ENCODE measurements around the gene SPAG4.

The SPAG4 gene

DNA sequence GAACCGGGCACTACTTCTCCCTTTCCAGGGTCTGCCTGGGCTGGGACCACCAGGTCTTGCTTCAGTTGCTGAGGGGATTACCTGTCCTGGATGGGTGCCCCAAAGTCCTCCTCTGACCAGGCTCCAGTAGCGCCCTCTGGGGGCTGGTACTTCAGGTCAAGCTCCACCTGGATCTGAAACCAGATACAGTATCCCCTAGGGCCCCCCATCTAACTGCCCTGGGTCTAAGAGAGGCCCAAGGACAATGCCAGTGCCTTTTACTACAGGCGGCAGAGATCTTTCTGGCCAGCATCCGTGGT lies 11.2 kb upstream of the SPAG4 start:
- no peak for FAIRE-seq
- DNase-seq (ENCODE audit: insufficient read length, low spot score), result no peak
- TF ChIP-seq, protein P1, sequence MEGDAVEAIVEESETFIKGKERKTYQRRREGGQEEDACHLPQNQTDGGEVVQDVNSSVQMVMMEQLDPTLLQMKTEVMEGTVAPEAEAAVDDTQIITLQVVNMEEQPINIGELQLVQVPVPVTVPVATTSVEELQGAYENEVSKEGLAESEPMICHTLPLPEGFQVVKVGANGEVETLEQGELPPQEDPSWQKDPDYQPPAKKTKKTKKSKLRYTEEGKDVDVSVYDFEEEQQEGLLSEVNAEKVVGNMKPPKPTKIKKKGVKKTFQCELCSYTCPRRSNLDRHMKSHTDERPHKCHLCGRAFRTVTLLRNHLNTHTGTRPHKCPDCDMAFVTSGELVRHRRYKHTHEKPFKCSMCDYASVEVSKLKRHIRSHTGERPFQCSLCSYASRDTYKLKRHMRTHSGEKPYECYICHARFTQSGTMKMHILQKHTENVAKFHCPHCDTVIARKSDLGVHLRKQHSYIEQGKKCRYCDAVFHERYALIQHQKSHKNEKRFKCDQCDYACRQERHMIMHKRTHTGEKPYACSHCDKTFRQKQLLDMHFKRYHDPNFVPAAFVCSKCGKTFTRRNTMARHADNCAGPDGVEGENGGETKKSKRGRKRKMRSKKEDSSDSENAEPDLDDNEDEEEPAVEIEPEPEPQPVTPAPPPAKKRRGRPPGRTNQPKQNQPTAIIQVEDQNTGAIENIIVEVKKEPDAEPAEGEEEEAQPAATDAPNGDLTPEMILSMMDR (IDR thresholded peaks at IDR 0.05; ENCODE audit: insufficient read depth, missing control alignments), result peak; percentile 27

DNA sequence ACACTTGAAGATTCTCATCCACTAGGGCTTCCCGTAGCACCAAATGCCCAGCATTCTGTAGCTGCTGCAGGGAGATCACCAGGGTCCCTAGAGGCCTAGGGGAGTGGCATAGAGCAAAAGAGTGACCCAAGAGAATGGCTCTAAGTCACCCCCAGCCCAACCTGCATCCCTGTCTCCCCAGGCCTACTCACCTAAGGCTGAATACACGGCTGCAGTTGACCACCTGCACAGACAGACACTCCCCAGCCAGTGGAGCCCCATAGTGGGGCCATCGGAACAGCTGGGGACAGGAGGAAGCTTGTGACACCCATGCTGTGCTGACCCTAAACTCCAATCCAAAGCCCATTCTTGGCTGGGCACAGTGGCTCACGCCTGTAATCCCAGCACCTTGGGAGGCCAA lies 9.5 kb upstream of the SPAG4 start:
- no peak for FAIRE-seq
- no peak for DNase-seq (ENCODE audit: insufficient read length, low spot score)
- TF ChIP-seq, protein P1 (IDR thresholded peaks at IDR 0.05; ENCODE audit: insufficient read depth, missing control alignments), result no peak

DNA sequence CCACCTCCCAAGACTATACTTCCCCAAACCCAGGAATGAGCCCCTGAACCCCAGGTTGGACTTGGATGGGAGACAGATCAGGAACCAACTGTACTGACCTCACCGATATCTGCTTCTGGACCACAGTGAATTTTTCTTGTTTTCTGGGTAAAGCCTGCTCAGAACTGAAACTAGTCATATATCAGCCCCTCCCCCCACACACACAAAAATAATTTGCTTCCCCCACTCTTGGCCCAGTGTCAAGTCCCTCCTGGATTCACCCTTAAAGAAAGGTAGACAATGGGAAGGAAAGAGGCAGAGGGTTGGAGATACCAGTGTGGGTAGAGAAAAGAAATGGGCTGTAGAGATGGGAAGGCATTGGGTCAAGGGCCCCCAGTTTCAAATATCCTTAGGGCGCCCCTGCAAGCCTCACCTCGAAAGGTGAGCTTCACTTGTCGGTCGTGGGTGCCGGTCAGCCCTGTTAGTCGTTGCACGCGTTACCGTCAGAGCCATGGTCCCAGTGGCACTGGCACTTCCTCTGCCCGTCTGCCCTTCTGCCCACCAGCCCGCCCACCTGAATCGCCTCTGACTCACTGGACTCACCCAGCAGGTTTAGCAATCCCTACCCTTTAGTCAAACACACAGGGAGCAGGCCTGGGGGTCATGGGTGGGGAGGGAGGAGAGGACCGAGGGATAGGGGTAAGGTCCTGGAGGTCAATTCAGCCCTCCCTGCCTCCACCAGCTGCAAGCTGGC lies 8.5 kb upstream of the SPAG4 start:
- DNase-seq (ENCODE audit: insufficient read length, low spot score), result no peak
- TF ChIP-seq, protein P1 (IDR thresholded peaks at IDR 0.05; ENCODE audit: insufficient read depth, missing control alignments), result no peak
- no peak for FAIRE-seq

DNA sequence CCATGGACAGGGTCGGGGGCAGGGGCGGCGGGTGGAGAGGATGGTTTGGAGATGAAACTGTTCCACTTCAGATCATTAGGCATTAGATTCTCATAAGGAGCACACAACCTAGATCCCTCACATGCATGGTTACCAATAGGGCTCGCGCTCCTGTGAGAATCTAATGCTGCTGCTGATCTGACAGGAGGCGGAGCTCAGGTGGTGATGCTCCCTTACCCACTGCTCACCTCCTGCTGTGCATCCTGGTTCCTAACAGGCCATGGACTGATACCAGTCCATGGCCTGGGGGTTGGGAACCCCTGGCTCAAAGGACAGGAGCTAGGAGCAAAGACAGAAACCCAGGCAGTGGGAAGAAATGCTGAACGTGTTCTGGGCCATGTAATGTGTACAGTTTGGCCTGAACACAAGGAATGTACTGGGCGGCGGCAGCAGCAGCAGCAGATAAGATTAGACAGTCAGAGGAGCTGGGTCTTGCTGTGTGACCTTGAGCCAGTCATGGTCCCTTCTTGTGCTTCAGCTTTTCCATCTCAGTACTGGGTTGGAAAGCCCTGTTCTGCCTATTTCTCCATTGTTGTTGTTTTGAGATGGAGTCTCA lies 4.7 kb upstream of the SPAG4 start:
- FAIRE-seq, result no peak
- DNase-seq (ENCODE audit: insufficient read length, low spot score), result no peak
- TF ChIP-seq, protein P1 (IDR thresholded peaks at IDR 0.05; ENCODE audit: insufficient read depth, missing control alignments), result no peak

DNA sequence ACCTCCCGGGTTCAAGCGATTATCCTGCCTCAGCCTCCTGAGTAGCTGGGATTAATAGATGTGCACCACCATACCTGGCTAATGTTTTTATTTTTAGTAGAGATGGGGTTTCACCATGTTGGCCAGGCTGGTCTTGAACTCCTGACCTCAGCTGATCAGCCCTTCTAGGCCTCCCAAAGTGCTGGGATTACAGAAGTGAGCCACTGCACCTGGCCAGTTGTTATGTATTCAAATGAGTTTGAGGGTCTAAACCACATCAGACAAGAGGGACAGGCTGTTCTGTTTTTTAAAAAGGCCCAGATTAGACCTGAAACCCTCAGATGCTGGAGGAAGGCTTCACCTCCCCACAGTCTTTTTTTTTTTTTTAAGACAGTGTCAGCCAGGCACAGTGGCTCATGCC lies 4.1 kb upstream of the SPAG4 start:
- TF ChIP-seq, protein P1 (IDR thresholded peaks at IDR 0.05; ENCODE audit: insufficient read depth, missing control alignments), result no peak
- DNase-seq (ENCODE audit: insufficient read length, low spot score) (no peak), FAIRE-seq (no peak)

DNA sequence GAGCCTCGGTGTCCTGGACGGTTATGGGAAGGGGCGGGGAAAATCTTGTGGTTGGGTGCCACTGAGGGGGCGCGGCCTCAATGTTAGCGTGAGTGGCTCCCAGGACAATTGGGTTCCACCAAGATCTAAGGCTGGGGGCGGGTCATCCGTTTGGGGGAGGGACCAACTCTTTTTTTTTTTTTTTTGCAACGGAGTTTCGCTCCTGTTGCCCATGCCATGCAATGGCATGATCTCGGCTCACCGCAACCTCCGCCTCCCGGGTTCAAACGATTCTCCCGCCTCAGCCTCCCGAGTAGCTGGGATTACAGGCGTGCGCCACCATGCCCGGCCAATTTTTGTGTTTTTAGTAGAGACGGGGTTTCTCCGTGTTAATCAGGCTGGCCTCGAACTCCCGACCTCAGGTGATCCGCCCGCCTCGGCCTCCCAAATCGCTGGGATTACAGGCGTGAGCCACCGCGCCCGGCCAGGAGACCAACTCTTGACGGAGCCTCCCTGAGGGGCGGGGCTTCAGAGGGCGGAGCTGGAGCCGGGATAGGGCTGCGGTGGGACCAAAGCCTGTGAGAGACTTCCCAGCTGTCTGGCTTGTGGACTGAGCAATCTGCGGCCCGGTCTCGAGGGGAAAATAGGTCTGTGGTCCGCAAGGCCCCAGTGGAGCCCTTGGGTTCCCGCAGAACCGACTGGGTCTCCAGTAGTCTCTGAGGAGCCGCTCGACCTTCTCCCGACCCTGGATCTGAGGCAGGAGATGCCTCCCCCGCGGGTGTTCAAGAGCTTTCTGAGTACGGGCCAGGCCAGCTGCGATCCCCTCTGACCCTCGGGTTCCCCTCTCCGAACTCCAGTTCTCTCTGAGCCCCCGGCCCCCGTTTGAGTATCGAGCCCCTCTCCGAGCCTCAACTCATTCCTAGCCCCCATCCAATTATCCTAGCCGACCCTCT lies 1.1 kb downstream of the SPAG4 start:
- TF ChIP-seq, protein P1 (IDR thresholded peaks at IDR 0.05; ENCODE audit: insufficient read depth, missing control alignments), result no peak
- DNase-seq (ENCODE audit: insufficient read length, low spot score) (no peak), FAIRE-seq (no peak)
